RWPE2 (cell line): ENCODE measurements around the gene MRTFA.

ENCODE experiments used
- ATAC-seq: fragments of 200-7000 bp; cut with Tn5 transposase; 3 replicates; pipeline ENCODE4 v1.9.1; 2021; ENCODE audit warnings: low read depth
- DNase-seq: peaks from one replicate; pipeline ENCODE4 v3.0.0-alpha.2; 2020; ENCODE audit warnings: low spot score
- H3K27ac ChIP-seq: fragments of 450-650 bp; 2 replicates; pipeline ENCODE4 v1.5.1; 2017; ENCODE audit warnings: mild to moderate bottlenecking; ENCODE audit not compliant: poor library complexity, severe bottlenecking
- H3K27me3 ChIP-seq: fragments of 250-450 bp; sonication (Bioruptor Pico); 2 replicates; pipeline ENCODE4 v1.5.1; 2021; ENCODE audit warnings: mild to moderate bottlenecking, moderate library complexity; ENCODE audit not compliant: insufficient read depth, poor library complexity, severe bottlenecking
- H3K36me3 ChIP-seq: fragments of 250-450 bp; sonication (Bioruptor Pico); 2 replicates; pipeline ENCODE4 v1.5.1; 2020; ENCODE audit warnings: low read depth, mild to moderate bottlenecking, moderate library complexity
- H3K4me1 ChIP-seq: fragments of 250-450 bp; sonication (Bioruptor Pico); 2 replicates; pipeline ENCODE4 v1.5.1; 2021; ENCODE audit warnings: mild to moderate bottlenecking, moderate library complexity; ENCODE audit not compliant: insufficient read depth, poor library complexity, severe bottlenecking
- H3K4me3 ChIP-seq: fragments of 250-450 bp; sonication (Bioruptor Pico); 2 replicates; pipeline ENCODE4 v1.5.1; 2021; ENCODE audit warnings: mild to moderate bottlenecking, moderate library complexity; ENCODE audit not compliant: severe bottlenecking
- H3K9me3 ChIP-seq: fragments of 250-450 bp; sonication (Bioruptor Pico); 2 replicates; pipeline ENCODE4 v1.5.1; 2021; ENCODE audit warnings: mild to moderate bottlenecking, moderate library complexity; ENCODE audit not compliant: severe bottlenecking
- CTCF ChIP-seq: fragments of 450-650 bp; IDR thresholded peaks from one replicate; pipeline ENCODE4 v1.5.1; 2017; ENCODE audit warnings: mild to moderate bottlenecking, moderate library complexity; ENCODE audit not compliant: poor library complexity, severe bottlenecking

Gene MRTFA

GRCh38 chr22:40476341-40476740, 160.2 kb downstream of the MRTFA start:
- H3K9me3 ChIP-seq: no peaks in the 10 kb centered on the region
- H3K36me3 ChIP-seq: no peaks in the 10 kb centered on the region
- H3K4me3 ChIP-seq: no peak overlapping the region
- DNase-seq (no peak), ATAC-seq (no peak)
- TF ChIP-seq CTCF: no peak
- peaks cover 18% of the 10 kb centered on the region for H3K4me1 ChIP-seq
- no peak overlapping the region for H3K27ac ChIP-seq
- no peaks in the 10 kb centered on the region for H3K27me3 ChIP-seq

GRCh38 chr22:40473703-40474102, 162.8 kb downstream of the MRTFA start:
- H3K4me3 ChIP-seq: no peak overlapping the region
- H3K27me3 ChIP-seq: no peaks in the 10 kb centered on the region
- TF ChIP-seq CTCF: no peak
- H3K9me3 ChIP-seq: no peaks in the 10 kb centered on the region
- no peak for DNase-seq
- H3K27ac ChIP-seq: no peak overlapping the region
- H3K4me1 ChIP-seq: no peaks in the 10 kb centered on the region
- no peaks in the 10 kb centered on the region for H3K36me3 ChIP-seq
- no peak for ATAC-seq

GRCh38 chr22:40472579-40472978, 163.9 kb downstream of the MRTFA start:
- ATAC-seq (no peak), DNase-seq (no peak)
- Histone ChIP-seq H3K4me1 (no peaks in the 10 kb centered on the region), H3K27me3 (no peaks in the 10 kb centered on the region), H3K4me3 (no peak overlapping the region), H3K27ac (no peak overlapping the region), H3K9me3 (no peaks in the 10 kb centered on the region), H3K36me3 (no peaks in the 10 kb centered on the region)
- no peak for TF ChIP-seq CTCF

GRCh38 chr22:40472051-40472450, 164.5 kb downstream of the MRTFA start:
- no peak overlapping the region for H3K27ac ChIP-seq
- H3K36me3 ChIP-seq: no peaks in the 10 kb centered on the region
- no peaks in the 10 kb centered on the region for H3K27me3 ChIP-seq
- ATAC-seq: no peak
- TF ChIP-seq CTCF: no peak
- no peak overlapping the region for H3K4me3 ChIP-seq
- no peaks in the 10 kb centered on the region for H3K4me1 ChIP-seq
- no peaks in the 10 kb centered on the region for H3K9me3 ChIP-seq
- DNase-seq: no peak

GRCh38 chr22:40469181-40469580, 167.3 kb downstream of the MRTFA start:
- no peak for DNase-seq
- H3K9me3 ChIP-seq: no peaks in the 10 kb centered on the region
- no peaks in the 10 kb centered on the region for H3K4me1 ChIP-seq
- no peak for TF ChIP-seq CTCF
- H3K4me3 ChIP-seq: no peak overlapping the region
- no peak overlapping the region for H3K27ac ChIP-seq
- H3K27me3 ChIP-seq: no peaks in the 10 kb centered on the region
- no peaks in the 10 kb centered on the region for H3K36me3 ChIP-seq
- no peak for ATAC-seq
